OCI-LY7 (cell line): ENCODE data around the gene DVL1. TPM values are rescaled to one million over a fixed set of nuclear protein-coding genes. Genes with fewer than 3 reads are reported as not detected.

ENCODE experiments used
- BruUV-seq: library from RNA; stranded (reverse); fragments of 400-500 nt; replicated peaks from 2 replicates; lab custom pipeline; 2021; lab: Mats Ljungman, UMichigan
- CTCF ChIA-PET: fragments of 300-600 bp; sonication (Branson Sonifier 250); formaldehyde crosslinking; loops from one replicate; lab custom pipeline; 2022; ENCODE audit warnings: antibody characterized with exemption; ENCODE audit not compliant: unreplicated experiment; lab: Charles Lee
- POLR2A ChIA-PET: fragments of 300-600 bp; sonication (Branson Sonifier 250); formaldehyde crosslinking; loops from one replicate; lab custom pipeline; 2022; ENCODE audit warnings: antibody characterized with exemption; lab: Charles Lee
- DNase-seq: peaks from one replicate; pipeline ENCODE4 v3.0.0-alpha.2; 2015; ENCODE audit warnings: low spot score
- H2AFZ ChIP-seq: fragments of 200-600 bp; sonication (generic), shearing (Covaris generic); 2 replicates; pipeline ENCODE4 v1.6.1; 2014; ENCODE audit warnings: mild to moderate bottlenecking, antibody characterized with exemption, low read length, moderate library complexity
- H3K27ac ChIP-seq: fragments of 200-600 bp; sonication (generic); 2 replicates; pipeline ENCODE4 v1.5.1; 2014; ENCODE audit warnings: mixed run types, low read depth, mild to moderate bottlenecking, moderate library complexity, low read length, inconsistent platforms; ENCODE audit not compliant: poor library complexity, severe bottlenecking
- H3K36me3 ChIP-seq: fragments of 200-600 bp; sonication (generic); 2 replicates; pipeline ENCODE4 v1.6.1; 2014; ENCODE audit warnings: mild to moderate bottlenecking, antibody characterized with exemption, low read length, moderate library complexity, mixed read lengths; ENCODE audit not compliant: insufficient read depth
- H3K4me1 ChIP-seq: fragments of 200-600 bp; sonication (generic); 2 replicates; pipeline ENCODE4 v1.5.1; 2014; ENCODE audit warnings: mild to moderate bottlenecking, low read length; ENCODE audit not compliant: insufficient read depth, poor library complexity, severe bottlenecking
- H3K4me2 ChIP-seq: fragments of 200-600 bp; sonication (generic); 2 replicates; pipeline ENCODE4 v1.6.1; 2014; ENCODE audit warnings: mild to moderate bottlenecking, low read length
- H3K4me3 ChIP-seq: fragments of 200-600 bp; sonication (generic); 2 replicates; pipeline ENCODE4 v1.5.1; 2014; ENCODE audit warnings: mild to moderate bottlenecking, low read depth, low read length; ENCODE audit not compliant: poor library complexity, severe bottlenecking
- H3K79me2 ChIP-seq: fragments of 200-600 bp; sonication (generic); 2 replicates; pipeline ENCODE4 v1.6.1; 2016; ENCODE audit warnings: low read depth, mild to moderate bottlenecking, low read length, moderate library complexity, mixed read lengths; ENCODE audit not compliant: insufficient read depth
- H3K9me2 ChIP-seq: fragments of 200-600 bp; sonication (generic); 2 replicates; pipeline ENCODE4 v1.6.1; 2016; ENCODE audit warnings: mild to moderate bottlenecking, low read length, mixed read lengths; ENCODE audit not compliant: insufficient read depth
- H3K9me3 ChIP-seq: fragments of 200-600 bp; sonication (generic); 2 replicates; pipeline ENCODE4 v1.6.1; 2014; ENCODE audit warnings: mild to moderate bottlenecking, mixed run types, low read length, mixed read lengths
- H4K20me1 ChIP-seq: fragments of 200-600 bp; sonication (generic); 2 replicates; pipeline ENCODE4 v1.6.1; 2014; ENCODE audit warnings: mild to moderate bottlenecking, antibody characterized with exemption, low read length, moderate library complexity, mixed read lengths; ENCODE audit not compliant: insufficient read depth
- EZH2phosphoT487 ChIP-seq: fragments of 200-600 bp; sonication (generic); IDR thresholded peaks from 2 replicates; pipeline ENCODE4 v1.6.1; 2018; ENCODE audit warnings: low read depth, borderline replicate concordance, mild to moderate bottlenecking, mixed run types, antibody characterized with exemption, low read length, moderate library complexity, mixed read lengths
- intact Hi-C: fragments of 100-400 bp; cut with micrococcal nuclease; formaldehyde crosslinking; loops from one replicate; pipeline ENCODE4 v1.10.0; 2022; ENCODE audit not compliant: unreplicated experiment
- total RNA-seq, 2 experiments: library from RNA; depleted of rRNA in 1 of 2; stranded (reverse); fragments of >200 nt in 1 of 2; shearing (Covaris generic) in 1 of 2; gene quantifications; 2 replicates each; pipeline ENCODE4 v1.2.3, GENCODE V29; 2014 to 2022
- TF ChIP-seq, protein P1 (sequence below): fragments of 200-600 bp; sonication (generic); conservative IDR thresholded peaks from 2 replicates; pipeline ENCODE4 v1.5.1; 2014; ENCODE audit warnings: mild to moderate bottlenecking, antibody characterized with exemption, low read length, moderate library complexity, mixed read lengths

The DVL1 gene
- total RNA-seq, 2 experiments from 2014 or later = 27.8 to 47.1 TPM

DNA sequence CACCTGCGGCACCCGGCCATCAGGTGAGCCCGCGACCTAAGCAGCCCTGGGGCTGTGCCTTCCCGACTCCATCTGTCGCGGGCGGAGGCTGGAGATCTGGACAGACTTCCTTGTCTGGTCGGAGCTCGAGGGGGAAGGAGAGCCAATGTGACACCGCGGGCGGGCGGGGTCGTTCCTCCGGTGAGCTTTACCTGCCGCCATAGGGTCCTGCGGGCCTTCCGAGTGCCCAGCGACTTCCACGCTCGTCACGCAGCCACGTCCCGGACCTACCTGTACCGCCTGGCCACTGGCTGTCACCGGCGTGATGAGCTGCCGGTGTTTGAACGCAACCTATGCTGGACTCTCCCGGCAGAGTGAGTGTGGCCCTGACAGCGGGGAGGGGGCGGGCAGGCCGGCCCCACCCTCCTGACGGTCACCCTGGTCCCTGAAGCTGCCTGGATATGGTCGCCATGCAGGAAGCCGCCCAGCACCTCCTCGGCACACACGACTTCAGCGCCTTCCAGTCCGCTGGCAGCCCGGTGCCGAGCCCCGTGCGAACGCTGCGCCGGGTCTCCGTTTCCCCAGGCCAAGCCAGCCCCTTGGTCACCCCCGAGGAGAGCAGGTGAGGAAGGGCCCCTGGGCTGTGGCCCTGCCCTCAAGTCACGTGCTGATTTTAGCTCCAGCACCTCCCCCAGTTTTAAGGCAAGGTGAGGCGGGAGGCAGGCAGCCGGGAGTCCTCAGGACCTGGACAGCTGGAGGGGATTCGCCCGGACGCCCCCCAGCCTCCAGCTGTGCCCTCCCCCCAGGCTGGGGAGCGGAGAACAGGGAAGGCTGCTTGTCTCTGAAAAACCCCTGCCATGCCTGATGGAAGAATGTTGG lies 39.7 kb downstream of the DVL1 start:
- DNase-seq = peak; percentile 47
- H3K9me2 ChIP-seq = no peaks in the 10 kb centered on the region
- TF ChIP-seq, protein P1, sequence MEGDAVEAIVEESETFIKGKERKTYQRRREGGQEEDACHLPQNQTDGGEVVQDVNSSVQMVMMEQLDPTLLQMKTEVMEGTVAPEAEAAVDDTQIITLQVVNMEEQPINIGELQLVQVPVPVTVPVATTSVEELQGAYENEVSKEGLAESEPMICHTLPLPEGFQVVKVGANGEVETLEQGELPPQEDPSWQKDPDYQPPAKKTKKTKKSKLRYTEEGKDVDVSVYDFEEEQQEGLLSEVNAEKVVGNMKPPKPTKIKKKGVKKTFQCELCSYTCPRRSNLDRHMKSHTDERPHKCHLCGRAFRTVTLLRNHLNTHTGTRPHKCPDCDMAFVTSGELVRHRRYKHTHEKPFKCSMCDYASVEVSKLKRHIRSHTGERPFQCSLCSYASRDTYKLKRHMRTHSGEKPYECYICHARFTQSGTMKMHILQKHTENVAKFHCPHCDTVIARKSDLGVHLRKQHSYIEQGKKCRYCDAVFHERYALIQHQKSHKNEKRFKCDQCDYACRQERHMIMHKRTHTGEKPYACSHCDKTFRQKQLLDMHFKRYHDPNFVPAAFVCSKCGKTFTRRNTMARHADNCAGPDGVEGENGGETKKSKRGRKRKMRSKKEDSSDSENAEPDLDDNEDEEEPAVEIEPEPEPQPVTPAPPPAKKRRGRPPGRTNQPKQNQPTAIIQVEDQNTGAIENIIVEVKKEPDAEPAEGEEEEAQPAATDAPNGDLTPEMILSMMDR = no peak
- TF ChIP-seq EZH2phosphoT487 = no peak
- H3K4me2 ChIP-seq = peak overlapping the region; percentile 89
- no peaks in the 10 kb centered on the region for H3K9me3 ChIP-seq
- no TSS peak for BruUV-seq
- H2AFZ ChIP-seq = peak overlapping the region; percentile 38; the same call in 1 of the 2 replicates
- POLR2A ChIA-PET = no interaction called here
- peaks cover 5% of the 10 kb centered on the region; the same call in 1 of the 2 replicates for H4K20me1 ChIP-seq
- CTCF ChIA-PET = no interaction called here
- H3K4me3 ChIP-seq = peak overlapping the region; percentile 90
- H3K36me3 ChIP-seq = peaks cover 50% of the 10 kb centered on the region
- peak overlapping the region; percentile 64 for H3K27ac ChIP-seq
- intact Hi-C loops = loop anchor here (2.0 to 5.0 kb wide), 5 partner anchors 15 to 277 kb away; partner anchors contain the start of genes ATAD3B, B3GALT6, C1orf159 and CPTP
- H3K4me1 ChIP-seq = peaks cover 35% of the 10 kb centered on the region
- H3K79me2 ChIP-seq = no peaks in the 10 kb centered on the region; the same call in 1 of the 2 replicates

DNA sequence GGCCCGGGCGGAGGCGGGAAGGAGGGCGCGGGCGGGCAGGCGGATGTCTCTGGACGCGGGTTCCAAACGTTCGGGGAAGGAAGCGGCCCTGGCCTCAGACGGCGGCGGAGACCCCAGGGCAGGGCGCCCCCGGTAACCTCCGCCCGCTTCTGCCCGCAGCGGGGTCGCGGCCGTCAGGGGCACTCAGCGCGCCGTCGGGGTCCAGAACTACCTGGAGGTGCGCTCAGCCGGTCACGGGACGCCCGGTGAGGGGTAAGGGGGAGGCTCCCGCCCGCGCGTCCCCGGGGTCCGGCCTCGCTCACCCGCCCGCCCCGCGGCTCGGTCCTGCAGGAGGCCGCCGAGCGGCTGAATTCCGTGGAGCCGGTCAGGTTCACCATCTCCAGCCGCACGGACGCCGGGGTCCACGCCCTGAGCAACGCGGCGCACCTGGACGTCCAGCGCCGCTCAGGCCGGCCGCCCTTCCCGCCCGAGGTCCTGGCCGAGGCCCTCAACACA lies 40.4 kb downstream of the DVL1 start:
- Histone ChIP-seq H3K79me2 (no peaks in the 10 kb centered on the region; the same call in 1 of the 2 replicates), H3K36me3 (peaks cover 43% of the 10 kb centered on the region), H2AFZ (peak overlapping the region; percentile 38; the same call in 1 of the 2 replicates), H4K20me1 (peaks cover 5% of the 10 kb centered on the region; the same call in 1 of the 2 replicates), H3K4me2 (peak overlapping the region; percentile 89), H3K27ac (peak overlapping the region; percentile 64), H3K9me2 (no peaks in the 10 kb centered on the region), H3K4me3 (peak overlapping the region; percentile 90), H3K9me3 (no peaks in the 10 kb centered on the region), H3K4me1 (peaks cover 35% of the 10 kb centered on the region)
- intact Hi-C loops = loop anchor here (1.0 to 5.0 kb wide), 6 partner anchors 16 to 277 kb away; partner anchors contain the start of genes ATAD3B, B3GALT6, C1orf159 and CPTP
- no peak for TF ChIP-seq EZH2phosphoT487
- TF ChIP-seq, protein P1 = no peak
- TSS peak; percentile 76 for BruUV-seq
- no peak for DNase-seq
- ChIA-PET CTCF (no interaction called here), POLR2A (no interaction called here)
